Type B pancreatic cell (in vitro differentiated cells): Measurements from ENCODE around the gene PEMT. TPM values are rescaled to one million over a fixed set of nuclear protein-coding genes. Genes with fewer than 3 reads are reported as not detected.
A peak's percentile ranks its signal among the peaks of the same experiment; 100 is the strongest.

ENCODE experiments used
- DNase-seq: peaks from one replicate; pipeline ENCODE4 v3.0.0; 2021; ENCODE audit warnings: mixed read lengths; ENCODE audit not compliant: unreplicated experiment; ENCODE audit errors: extremely low spot score
- H3K27ac Mint-ChIP-seq: 2 replicates; pipeline ENCODE4 v1.8.0; 2021; ENCODE audit warnings: mild to moderate bottlenecking, mixed read lengths
- H3K27me3 Mint-ChIP-seq: 2 replicates; pipeline ENCODE4 v1.8.0; 2021; ENCODE audit warnings: mixed read lengths
- H3K36me3 Mint-ChIP-seq: 2 replicates; pipeline ENCODE4 v1.8.0; 2021; ENCODE audit warnings: mixed read lengths
- H3K4me1 Mint-ChIP-seq: one replicate; pipeline ENCODE4 v1.8.0; 2021; ENCODE audit warnings: mixed read lengths; ENCODE audit not compliant: unreplicated experiment
- H3K4me3 Mint-ChIP-seq: 2 replicates; pipeline ENCODE4 v1.8.0; 2021; ENCODE audit warnings: mild to moderate bottlenecking, mixed read lengths
- H3K9me3 Mint-ChIP-seq: 2 replicates; pipeline ENCODE4 v1.8.0; 2021; ENCODE audit warnings: mixed read lengths
- total RNA-seq: library from RNA; stranded (reverse); gene quantifications from 2 replicates; pipeline ENCODE4 v1.2.1, GENCODE V29; 2021; ENCODE audit warnings: low replicate concordance
- TF ChIP-seq, protein P1 (sequence below): fragments of 200-600 bp; sonication (generic); conservative IDR thresholded peaks from 2 replicates; pipeline ENCODE4 v1.5.0; 2021; ENCODE audit warnings: antibody characterized with exemption, mild to moderate bottlenecking

PEMT gene
- total RNA-seq, 1 donor from 2014 or later: 32.1 TPM

DNA sequence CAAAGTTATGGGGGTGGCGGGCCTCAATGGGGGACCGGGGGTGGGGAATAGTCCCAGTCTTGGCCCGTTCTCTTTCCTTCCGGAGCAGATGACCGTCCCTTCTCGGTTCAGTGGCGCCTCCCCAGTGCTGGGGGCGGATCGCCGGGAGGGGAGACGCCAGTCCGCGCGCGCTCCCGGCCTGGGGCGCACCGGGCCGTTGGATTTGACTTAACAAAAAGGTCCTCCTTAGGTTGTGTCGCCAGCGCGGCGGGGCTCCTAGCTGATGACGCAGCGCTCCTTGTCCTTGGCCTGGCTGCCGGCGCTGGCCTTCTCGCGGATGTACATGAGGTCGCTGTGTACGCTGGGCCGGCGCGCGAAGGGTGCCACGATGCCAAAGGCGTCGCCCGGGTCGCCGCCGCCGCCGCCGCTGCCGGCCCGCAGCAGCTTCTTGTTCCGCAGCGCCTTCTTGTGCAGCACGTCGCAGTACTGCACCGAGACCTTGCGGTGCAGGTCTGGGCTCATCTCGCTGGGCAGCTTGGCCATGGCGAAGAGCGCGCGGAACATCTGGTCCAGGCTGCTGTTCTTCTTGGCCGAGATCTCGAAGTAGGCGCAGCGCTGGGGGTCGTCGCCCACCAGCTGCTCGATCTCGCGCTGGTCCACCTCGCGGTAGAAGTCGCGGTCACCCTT is 96.5 kb downstream of the PEMT start:
- no peak for DNase-seq
- no peaks in the 10 kb centered on the region for H3K9me3 Mint-ChIP-seq
- H3K36me3 Mint-ChIP-seq: peaks cover 11% of the 10 kb centered on the region
- TF ChIP-seq, protein P1, sequence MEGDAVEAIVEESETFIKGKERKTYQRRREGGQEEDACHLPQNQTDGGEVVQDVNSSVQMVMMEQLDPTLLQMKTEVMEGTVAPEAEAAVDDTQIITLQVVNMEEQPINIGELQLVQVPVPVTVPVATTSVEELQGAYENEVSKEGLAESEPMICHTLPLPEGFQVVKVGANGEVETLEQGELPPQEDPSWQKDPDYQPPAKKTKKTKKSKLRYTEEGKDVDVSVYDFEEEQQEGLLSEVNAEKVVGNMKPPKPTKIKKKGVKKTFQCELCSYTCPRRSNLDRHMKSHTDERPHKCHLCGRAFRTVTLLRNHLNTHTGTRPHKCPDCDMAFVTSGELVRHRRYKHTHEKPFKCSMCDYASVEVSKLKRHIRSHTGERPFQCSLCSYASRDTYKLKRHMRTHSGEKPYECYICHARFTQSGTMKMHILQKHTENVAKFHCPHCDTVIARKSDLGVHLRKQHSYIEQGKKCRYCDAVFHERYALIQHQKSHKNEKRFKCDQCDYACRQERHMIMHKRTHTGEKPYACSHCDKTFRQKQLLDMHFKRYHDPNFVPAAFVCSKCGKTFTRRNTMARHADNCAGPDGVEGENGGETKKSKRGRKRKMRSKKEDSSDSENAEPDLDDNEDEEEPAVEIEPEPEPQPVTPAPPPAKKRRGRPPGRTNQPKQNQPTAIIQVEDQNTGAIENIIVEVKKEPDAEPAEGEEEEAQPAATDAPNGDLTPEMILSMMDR: peak; percentile 16
- peaks cover 20% of the 10 kb centered on the region for H3K27me3 Mint-ChIP-seq
- H3K27ac Mint-ChIP-seq: peak overlapping the region; percentile 62
- H3K4me3 Mint-ChIP-seq: peak overlapping the region; percentile 87
- peaks cover 14% of the 10 kb centered on the region for H3K4me1 Mint-ChIP-seq

DNA sequence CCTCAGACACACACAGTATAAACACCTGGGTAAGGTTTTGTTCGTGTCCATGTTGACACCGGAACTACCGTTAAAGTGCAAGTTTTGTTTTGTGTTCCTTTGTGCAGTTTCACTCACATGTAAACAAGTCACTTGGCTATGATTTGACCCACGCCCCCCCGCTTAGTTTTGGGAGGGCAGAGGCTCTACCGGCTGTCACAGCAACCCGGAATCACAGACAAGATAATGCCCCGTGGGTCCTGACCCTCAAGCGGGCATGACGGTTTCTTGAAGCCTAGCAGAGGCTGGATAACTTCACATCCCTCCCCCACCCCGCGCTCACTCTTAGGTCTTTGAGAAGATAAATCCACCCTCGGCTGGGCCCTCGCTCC is 97.0 kb downstream of the PEMT start:
- peaks cover 14% of the 10 kb centered on the region for H3K36me3 Mint-ChIP-seq
- H3K4me1 Mint-ChIP-seq: peaks cover 14% of the 10 kb centered on the region
- H3K9me3 Mint-ChIP-seq: no peaks in the 10 kb centered on the region
- peaks cover 20% of the 10 kb centered on the region for H3K27me3 Mint-ChIP-seq
- no peak for DNase-seq
- H3K4me3 Mint-ChIP-seq: peak overlapping the region; percentile 87
- TF ChIP-seq, protein P1: no peak
- H3K27ac Mint-ChIP-seq: peak overlapping the region; percentile 61

DNA sequence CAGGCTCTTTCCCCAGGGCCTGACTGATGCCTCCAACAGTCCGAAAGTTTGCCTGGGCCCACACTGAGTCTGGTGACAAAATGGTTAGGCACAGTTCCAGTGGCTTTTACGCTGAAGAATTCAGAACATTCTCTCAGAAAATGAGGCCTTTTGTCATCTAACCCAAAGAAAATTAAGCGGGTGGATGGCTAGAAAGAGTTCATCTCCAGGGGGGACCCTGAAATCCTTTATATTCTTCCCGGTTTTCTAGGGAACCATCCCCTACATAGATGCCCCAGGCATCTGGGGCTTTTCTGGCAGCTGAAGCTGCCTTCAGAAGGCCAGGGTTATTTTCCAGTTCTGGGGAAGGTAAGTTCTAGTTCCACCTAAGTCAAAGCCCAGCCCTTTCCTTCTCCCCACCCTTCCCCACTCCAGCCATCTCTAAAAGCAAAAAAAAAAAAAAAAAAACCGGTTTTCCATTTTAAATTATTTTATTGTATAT is 97.5 kb downstream of the PEMT start:
- Mint-ChIP-seq H3K36me3 (peaks cover 16% of the 10 kb centered on the region), H3K9me3 (no peaks in the 10 kb centered on the region), H3K4me3 (peak overlapping the region; percentile 44), H3K4me1 (peaks cover 14% of the 10 kb centered on the region), H3K27ac (no peak overlapping the region), H3K27me3 (peaks cover 20% of the 10 kb centered on the region)
- TF ChIP-seq, protein P1: no peak
- DNase-seq: no peak

DNA sequence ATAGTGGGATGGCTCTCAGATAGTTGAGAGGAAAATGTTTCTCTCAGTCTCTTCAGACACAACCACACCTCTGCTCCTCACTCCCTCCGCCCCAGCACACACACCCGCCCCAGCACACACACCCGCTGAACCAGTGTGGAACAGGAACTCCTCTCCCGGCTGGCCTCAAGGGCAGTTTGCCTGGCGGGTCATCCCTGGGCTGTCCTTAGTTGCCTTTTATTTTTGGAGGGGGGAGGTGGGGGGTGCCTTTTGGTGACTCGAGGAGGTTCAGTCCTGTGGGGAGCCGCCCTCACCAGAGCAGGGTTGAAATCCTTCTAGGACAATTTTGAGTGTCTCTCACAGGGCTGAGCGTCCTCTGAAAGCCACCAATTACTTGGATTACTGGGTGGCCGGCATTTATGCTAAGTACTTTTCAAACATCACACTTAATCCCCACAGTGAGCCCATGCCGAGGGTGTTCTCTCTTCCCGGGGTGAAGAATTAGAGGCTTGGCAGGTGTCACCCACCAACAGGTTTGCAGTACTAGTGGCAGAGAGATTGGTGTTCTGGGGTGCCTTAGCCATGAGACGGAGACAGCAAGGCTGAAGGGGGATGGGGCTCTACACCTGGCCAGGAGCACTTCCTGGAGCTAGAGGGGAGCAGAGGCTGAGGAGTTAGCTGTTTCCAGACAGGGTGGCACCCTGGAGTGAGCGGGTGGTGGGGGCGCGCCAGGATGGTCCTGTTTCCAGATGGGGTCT is 98.1 kb downstream of the PEMT start:
- peaks cover 16% of the 10 kb centered on the region for H3K36me3 Mint-ChIP-seq
- H3K9me3 Mint-ChIP-seq: no peaks in the 10 kb centered on the region
- peaks cover 20% of the 10 kb centered on the region for H3K27me3 Mint-ChIP-seq
- H3K4me1 Mint-ChIP-seq: peaks cover 14% of the 10 kb centered on the region
- H3K27ac Mint-ChIP-seq: peak overlapping the region; percentile 78
- no peak for DNase-seq
- TF ChIP-seq, protein P1: no peak
- H3K4me3 Mint-ChIP-seq: peak overlapping the region; percentile 71

DNA sequence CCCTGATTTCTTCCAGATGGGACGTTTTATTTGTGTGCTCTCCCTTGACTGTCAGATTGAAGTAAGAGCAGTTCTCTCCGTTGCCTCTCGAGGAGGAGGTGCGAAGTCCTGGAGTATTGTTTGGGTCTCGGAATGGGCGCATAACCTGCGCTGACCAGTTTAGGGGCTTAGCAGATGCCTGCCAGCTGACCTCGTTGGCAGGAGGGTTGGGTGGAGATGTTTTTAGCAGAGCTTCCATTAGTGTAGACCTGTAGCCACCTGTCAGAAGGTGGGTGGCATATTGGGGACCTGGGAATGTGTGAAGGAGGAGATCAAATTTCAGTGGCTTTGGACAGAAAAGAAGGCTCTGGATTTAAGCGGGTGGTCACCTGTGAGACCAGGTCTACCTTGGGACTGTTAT is 98.9 kb downstream of the PEMT start:
- peak overlapping the region; percentile 42 for H3K27ac Mint-ChIP-seq
- H3K4me1 Mint-ChIP-seq: peaks cover 14% of the 10 kb centered on the region
- no peak for DNase-seq
- peak overlapping the region; percentile 62 for H3K4me3 Mint-ChIP-seq
- TF ChIP-seq, protein P1: no peak
- peaks cover 20% of the 10 kb centered on the region for H3K27me3 Mint-ChIP-seq
- peaks cover 21% of the 10 kb centered on the region for H3K36me3 Mint-ChIP-seq
- no peaks in the 10 kb centered on the region for H3K9me3 Mint-ChIP-seq
